HTR-8/SVneo (cell line): Measurements from ENCODE around the gene TRIM71.
"Not testable (repeated sequence)": the region's sequence is repeated elsewhere in the genome, so short reads cannot be mapped to it uniquely, and the experiment has no call there.

Experiments
- DNase-seq: peaks from one replicate; pipeline ENCODE4 v3.0.0; 2011; ENCODE audit warnings: low spot score, mixed read lengths; ENCODE audit not compliant: insufficient read length
- FAIRE-seq: peaks from 2 replicates; lab custom pipeline; 2011; peaks lifted over from hg19 to GRCh38; lab: Jason Lieb, UNC

Gene TRIM71

DNA sequence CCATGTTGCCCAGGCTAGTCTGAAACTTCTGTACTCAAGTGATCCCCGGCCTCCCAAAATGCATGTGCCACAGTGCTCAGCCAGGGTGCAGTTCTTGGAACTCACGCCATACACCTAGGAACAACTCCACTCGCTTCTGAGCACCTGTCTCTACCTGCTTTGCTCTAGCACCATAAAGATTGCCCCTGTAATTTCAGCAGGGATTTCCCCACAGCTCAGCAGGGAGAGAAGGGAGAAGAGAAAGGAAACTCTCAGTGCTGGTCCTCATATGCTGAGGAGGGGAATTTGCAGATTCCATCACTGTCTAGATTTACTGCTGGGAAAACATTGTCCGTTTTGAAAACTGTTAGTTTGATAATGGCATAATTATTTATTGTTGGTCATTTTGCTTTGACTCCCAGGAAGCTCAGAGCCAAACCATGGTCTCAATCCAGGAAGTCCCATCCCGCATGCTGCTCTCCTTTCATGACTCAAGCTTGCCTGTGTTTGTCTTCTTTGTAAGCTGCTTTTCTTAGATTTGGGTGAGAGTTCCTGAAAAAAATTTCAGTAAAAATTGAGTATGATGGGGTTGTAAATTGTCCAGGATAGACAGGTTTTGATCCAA lies 24.2 kb downstream of the TRIM71 start:
- FAIRE-seq = no peak
- no peak for DNase-seq

DNA sequence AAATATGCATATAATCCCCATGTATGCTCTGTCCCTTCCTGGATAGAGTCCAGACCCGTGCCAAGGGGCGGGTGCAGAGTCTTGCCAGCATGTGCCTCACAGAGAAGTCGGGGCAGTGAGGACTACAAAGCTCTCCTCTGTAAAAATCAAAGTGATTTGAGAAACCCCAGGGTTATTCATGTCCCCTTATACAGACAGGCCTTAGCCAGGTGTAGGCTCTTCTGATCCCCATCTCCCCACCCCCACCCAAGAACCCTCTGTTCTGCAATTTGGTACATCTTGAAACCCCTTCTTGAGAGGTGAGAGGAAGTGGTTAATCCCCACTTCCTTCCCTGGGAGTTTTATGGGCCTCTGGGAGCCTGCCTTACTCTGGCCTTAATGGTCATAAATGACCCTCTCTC lies 24.7 kb downstream of the TRIM71 start:
- FAIRE-seq (no peak), DNase-seq (no peak)

DNA sequence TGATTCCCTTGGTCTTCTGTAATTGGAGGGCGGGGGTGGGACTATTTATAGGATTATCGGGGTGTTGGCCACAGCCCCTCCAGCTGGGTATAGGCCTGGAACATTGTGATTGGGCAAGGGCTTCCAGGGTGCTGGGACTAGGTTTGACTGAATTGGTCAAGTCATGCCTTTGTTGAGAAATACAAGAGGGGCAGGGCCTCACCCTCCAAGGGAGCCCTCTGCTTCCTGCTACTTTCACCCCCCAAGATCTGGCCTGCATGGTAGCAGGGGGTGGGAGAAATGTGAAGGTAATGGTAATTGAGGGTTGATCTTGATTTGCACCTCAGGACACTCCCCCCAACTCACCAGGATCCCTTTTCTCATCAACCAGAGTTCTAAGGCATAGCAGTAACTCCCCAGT lies 25.2 kb downstream of the TRIM71 start:
- DNase-seq (no peak), FAIRE-seq (no peak)

DNA sequence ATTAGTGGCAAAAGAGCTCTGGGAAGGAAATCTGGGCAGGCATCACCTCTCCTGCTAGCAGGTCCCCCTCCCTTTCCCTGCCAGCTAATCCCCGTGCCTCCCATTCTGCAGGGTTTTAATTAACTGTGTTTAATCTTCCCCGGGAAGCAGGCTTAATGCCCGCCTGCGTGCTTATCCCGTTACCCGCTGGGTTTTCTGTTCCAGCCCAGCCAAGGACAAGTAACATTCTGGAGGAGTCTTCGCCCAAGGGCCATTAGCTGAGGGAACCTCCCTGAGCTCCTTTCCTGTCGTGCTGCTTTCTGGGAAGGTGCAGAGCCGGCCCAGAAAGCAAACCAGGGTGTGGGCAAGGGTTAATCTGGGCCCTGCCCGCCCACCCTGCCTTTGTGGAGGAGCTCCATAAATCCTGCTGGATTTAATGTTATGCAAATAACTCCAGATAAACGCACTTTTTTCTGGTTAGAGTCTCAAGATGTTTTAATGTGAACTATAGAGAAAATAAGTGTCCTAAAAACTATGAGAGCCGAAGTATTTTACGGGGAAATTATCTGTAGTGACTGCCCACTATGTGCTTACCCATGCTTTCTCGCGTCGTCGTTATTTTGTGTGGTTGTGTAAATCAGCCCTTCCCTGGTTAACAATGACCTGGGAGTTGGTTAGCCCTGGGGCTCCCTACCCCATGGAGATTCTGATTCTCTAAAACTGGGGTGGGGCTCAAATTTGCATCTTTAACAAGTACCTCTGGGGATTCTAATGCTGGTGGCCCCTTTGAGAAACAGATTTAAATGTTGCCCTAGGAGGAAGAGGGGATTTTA lies 25.9 kb downstream of the TRIM71 start:
- DNase-seq (no peak), FAIRE-seq (no peak)

DNA sequence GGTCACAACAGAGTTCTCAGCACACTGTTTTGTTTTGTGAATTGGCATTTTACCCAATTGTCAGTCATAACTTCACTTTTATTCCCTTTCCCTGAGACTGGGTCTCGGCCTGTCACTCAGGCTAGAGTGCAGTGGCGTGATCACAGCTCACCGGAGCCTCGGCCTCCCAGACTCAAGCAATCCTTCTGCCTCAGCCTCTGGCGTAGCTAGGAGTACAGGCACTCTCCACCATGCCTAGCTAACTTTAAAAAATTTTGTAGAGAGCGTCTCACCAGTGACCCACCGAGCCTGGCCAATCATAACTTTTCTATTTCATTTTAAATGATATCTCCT lies 26.5 kb downstream of the TRIM71 start:
- FAIRE-seq = no peak

DNA sequence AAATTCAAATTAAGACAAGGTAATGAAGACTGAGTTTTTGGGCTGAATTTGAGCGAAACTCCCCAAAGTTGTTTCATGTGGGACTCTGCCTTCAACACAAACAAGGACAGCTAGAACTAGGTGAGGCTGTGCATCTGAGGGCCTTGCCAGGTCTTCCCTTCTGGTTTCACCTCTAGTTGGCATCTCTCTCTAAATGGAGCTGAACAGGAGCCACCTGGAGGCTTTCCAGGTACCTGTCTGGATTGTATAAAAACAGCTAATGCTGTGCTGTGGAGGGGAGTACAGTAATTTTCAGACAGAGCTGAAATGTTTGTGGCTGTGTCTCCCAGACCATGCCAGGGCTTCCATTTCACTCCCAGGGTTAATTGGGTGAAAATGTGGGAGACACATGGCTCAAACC lies 27.1 kb downstream of the TRIM71 start:
- DNase-seq = no peak
- no peak for FAIRE-seq

More for the DNA sequence above, 26.5 kb downstream of the TRIM71 start:
- no peak for DNase-seq

DNA sequence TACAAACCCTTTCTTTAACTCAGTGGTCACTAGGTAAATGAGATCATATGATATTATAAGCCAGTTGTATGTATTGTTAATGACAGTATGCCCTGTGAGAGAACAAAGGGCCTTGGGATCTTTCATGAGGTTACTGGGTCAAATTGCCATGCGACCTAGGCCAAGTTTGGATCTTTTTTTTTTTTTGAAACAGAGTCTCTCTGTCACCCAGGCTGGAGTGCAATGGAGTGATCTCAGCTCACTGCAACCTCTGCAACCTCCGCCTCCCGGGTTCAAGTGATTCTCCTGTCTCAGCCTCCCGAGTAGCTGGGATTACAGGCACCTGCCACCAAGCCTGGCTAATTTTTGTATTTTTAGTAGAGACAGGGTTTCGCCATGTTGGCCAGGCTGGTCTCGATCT lies 27.7 kb downstream of the TRIM71 start:
- DNase-seq, FAIRE-seq: not testable (repeated sequence)

DNA sequence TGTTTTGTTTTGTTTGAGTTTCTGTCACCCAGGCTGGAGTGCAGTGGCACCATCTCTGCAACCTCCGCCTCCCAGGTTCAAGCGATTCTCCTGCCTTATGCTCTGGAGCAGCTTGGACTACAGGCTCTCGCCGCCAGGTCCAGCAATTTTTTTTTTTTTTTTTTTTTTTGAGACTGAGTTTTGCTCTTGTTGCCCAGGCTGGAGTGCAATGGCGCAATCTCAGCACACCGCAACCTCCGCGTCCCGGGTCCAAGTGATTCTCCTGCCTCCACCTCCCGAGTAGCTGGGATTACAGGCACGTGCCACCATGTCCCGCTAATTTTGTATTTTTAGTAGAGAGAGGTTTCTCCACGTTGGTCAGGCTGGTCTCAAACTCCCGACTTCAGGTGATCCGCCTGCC lies 29.2 kb downstream of the TRIM71 start:
- DNase-seq, FAIRE-seq: not testable (repeated sequence)

DNA sequence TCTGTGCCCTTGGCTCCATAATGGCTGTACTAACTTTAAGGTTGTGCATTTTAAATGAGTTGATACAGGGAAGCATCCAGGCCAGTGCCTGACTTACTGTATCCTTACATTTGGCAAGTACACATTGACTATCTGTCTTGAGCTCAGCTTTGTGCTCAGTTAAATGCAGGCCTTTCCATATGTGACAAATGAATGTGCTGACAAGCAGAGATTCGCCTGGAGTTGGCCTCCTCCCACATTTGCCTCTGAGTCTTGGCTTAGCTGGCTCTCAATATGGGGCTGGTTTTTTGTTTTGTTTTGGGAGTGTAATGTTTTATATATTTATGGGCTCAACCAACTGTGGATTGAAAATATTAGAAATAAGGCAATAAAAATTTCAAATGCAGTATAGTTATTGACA lies 29.7 kb downstream of the TRIM71 start:
- FAIRE-seq (no peak), DNase-seq (no peak)

DNA sequence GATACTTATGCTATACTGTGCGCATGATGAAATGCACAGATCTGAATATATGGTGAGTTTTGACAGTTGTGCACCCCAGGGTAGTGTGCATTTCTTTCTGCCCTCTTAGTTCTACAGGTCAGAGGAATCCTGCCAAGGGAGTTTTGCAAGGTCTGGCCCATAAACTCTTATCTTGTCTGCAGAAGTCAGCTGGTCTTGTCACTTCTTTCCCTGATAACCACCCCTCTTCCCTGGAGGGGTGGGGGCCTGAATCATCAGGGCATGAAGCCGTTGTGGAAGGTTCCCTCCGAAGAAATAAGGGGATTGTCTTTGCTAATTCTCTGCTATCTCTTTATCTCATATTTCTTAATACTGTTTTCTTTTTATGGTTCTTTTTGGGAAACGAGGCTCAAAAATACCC lies 30.4 kb downstream of the TRIM71 start:
- no peak for DNase-seq
- no peak for FAIRE-seq

DNA sequence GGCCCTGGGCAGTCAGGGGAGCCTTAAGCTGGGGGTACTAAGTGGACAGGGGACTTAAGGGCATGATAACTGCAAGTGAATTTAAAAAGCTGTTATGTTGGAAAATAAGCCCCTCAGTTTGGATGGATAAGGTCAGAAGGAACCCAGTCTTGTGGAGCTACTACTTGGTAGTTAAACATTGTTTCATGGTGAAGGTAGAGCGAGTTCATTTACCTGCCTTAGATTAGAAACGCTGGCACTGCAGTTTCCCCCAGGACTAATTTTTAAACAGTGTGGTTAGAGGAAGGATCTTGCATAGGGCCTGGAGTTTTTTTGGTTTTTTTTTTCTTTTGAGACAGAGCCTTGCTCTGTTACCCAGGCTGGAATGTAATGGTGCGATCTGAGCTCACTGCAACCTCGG lies 31.2 kb downstream of the TRIM71 start:
- no peak for DNase-seq
- FAIRE-seq = no peak

DNA sequence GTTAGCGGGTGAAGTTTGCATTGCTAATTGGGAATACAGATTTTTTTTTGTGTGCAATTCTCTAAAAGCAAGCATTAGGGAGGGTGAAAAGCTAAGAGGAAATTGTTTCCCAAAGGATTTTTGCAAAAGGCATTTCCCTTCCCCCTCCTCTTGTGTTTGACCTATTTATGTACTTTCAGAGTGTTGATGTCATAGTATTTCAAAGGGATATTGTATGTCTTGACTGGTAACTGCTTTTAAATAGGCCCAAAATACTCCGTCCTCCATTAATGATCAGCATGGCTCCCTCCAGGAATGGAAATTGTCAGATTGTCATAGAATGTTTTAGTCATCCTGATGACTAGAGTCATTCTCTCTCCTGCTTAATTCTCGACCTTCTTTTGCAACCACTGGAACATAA lies 32.4 kb downstream of the TRIM71 start:
- DNase-seq = no peak
- no peak for FAIRE-seq

DNA sequence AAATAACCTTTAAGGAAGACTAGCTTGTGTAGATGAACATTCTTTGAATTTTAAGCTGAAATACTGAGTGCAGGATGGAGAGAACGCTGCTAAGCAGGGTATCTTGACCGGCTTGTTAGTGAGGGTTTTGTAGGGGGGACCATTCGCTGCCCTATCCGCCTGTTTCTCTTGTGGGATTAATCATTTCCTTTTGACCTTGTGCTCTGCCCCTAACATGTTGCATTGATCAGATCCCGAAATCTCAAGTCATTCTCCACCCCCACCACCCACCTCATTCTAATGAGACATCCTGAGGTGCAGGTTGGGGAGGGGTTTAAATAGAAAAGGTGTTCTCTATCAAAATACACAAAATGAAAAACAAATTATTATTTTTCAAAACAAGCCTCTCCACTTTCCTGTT lies 32.8 kb downstream of the TRIM71 start:
- DNase-seq = no peak
- no peak for FAIRE-seq

DNA sequence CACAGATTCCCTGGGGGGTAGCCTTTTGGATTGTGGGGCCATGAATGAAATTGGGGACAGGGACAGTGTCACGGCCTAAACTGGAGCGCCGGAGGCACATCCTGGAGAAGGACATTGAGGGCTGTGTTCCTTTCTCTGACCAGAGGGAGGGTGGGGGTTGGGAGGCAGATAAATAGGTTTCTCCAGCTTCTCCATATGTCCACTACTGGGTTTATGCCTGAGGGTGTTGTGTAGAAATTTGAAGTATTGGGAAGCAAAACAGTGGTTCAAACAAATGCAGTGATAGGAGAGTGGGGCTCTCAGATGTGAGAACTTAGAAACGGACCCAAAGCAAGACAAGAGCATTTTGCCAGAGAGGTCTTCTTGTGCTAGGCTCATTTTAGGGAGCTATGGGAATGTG lies 34.3 kb downstream of the TRIM71 start:
- DNase-seq = no peak
- no peak for FAIRE-seq

DNA sequence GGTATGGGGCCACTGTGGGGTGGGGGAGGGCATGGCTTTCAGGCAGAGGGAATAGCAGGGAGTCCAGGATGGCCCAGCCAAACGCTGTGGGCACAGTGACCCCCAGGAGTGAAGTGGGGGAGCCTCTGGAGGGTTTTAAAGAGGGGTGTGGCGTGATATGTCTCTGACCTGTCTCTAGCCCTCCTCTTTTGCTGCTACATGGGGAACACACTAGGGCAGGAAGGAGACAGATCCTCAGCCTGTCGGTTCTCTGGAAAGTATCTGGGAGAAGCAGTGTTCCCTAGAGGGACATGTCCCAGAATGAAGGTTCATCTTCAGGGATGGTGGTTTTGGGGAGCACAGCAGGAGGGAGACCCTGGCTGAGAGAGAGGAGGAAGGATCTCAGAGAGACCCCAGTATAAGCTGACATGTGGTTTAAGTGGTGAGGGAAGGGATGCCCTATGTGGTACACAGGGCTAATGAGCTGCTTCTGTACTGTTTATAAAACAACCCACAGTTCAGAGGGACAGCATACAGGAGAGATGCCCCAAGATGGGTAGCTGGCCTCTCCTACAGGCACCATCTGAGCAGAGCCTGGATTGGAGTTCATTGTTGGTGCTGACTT lies 37.7 kb downstream of the TRIM71 start:
- FAIRE-seq = no peak

DNA sequence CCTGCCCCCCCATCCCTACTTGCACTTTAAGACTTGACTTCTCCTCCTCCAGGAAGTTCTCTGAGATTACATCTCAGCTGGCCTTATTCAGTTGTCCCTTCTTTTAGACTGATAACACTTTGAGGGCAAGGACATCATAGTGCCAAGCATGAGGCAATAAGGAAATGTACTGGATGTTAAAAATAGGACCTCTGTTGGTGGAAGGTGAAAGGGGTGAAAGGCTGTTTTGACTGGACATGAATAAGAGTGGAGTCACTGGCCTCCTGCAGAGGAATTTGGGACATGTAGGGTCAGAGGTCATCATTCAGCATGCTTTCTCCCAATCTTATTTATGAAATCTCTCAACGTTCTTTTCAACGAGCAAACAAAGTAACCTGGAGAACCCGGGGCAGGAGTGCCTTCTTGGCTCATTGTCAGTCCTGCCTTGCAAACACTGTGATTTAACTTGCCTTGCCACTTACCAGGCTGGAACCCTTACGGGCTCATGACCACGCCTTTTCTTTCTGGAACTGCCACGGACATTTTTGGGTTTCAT lies 38.6 kb downstream of the TRIM71 start:
- DNase-seq (no peak), FAIRE-seq (no peak)

More for the DNA sequence above, 37.7 kb downstream of the TRIM71 start:
- no peak for DNase-seq

DNA sequence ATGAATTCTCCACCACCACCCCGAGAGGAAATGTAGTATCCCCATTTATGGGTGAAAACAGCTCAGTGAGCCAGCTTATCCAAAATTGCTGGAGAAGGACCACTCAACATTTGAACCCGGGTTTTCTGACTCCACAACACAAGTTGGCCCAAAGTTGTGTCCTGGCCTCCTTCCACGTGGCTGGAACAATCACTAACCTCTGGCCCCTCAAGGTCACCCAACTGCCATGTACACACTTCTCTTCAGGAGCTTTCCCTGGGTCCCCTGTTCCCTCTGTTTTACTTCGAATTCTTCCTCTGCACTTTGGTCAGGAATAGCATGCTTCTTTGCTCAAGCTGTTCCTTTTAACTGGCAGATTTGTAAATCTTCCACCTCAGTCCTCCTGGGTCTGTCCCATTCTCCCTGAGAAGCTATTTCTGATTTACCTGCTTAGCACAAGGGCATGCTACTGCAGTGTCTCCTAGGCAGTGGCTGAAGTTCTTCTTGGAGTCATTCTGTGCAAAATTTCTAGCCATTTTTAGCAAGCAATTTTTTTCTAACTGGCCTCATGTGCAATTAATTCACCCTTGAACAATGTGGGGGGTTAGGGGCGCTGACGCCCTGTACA lies 39.2 kb downstream of the TRIM71 start:
- FAIRE-seq (no peak), DNase-seq (no peak)

DNA sequence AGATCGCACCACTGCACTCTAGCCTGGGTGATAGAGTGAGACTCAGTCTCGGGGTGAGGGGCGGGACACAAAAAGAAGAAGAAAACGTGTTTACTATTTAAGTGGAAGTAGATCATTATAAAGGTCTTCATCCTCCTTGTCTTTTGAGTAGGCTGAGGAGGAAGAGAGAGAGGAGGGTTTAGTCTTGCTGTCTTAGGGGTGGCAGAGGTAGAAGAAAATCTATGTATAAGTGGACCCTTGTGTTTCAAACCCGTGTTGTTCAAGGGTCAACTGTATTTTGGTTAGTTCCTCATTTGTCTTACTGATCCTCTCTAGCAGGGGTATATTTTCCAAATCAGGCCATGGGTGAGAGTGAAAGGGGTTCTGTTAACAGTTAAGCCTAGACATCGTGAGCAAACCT lies 40.1 kb downstream of the TRIM71 start:
- no peak for DNase-seq
- FAIRE-seq = no peak

DNA sequence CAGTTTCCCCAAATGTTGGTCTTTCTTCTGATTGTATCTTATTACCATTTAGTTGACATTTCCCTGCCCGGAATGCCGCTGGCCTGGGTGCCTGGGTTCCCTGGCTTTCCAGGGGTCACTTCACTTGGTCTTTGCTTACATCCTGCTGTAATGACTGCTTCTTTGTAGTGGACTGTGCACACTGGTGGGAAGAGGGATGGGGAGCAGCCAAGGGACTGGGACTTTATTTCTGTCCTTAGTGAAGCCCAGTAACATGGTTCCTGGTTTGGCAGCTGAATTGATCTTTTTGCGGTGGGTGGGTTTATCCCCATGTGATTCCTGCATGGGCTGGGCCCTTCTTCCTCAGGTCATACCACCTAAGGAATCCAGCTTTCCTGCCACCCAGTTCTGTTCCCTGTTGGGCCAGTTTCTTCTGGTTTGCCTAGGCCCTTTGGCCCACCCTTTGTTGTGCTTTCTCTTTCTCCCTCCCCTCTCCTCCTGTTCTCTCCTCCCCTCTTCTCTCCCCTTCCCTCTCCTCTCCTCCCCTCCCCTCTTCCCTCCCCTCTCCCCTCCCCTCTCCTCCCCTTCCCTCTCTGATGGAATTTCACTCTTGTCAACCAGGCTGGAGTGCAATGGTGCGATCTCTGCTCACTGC lies 41.9 kb downstream of the TRIM71 start:
- DNase-seq = no peak
- no peak for FAIRE-seq

DNA sequence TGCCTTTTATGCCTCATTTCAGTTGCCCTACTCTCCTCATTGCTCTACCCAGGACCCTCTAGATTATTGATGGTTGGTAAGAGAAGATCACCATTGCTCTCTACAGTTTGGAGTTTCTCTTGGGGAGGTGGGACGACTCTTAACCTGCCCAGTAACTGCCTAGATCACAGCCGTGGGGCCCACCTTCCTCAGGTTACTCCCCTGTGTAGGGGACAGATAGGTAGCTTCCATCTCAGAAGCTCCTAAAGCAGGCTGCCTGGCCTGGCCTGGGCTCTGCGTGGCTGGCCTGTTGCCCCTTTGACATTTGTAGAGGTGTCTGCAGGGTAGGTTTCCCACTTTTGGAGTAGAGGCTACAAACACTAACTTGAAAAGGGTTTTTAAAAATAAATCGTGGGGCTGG lies 42.7 kb downstream of the TRIM71 start:
- FAIRE-seq (no peak), DNase-seq (no peak)

DNA sequence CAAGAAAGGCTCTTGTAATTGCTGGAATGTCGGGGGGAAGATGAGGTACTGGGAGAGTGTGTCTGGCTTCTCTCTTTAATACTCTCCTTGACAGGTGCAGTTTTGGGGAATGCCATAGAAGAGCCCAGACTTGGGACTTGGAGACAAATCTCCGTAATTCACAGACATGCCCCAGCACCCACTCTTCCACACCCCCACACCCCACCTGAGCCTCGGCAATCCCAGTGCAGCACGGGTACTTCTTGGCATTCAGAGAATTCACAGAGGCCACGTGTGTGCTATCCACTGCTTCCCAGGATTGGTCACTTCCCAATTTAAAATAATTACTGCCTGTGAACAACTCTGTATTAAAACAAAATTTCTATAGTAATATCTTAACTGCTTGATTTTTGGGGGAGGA lies 43.9 kb downstream of the TRIM71 start:
- no peak for FAIRE-seq

More for the DNA sequence above, 43.9 kb downstream of the TRIM71 start:
- no peak for DNase-seq
